Stimulated activated naive CD8-positive, alpha-beta T cell treated with anti-CD3 and anti-CD28 coated beads, Interleukin-15, Interleukin-2, amounts not matched to agents 100 ng/mL and 50 ng/mL, for 24 hours (primary cell): ENCODE measurements around the gene SPINT2.

Experiments used
- H3K27ac Mint-ChIP-seq: one replicate; pipeline ENCODE4 v1.8.0; 2021; ENCODE audit warnings: mild to moderate bottlenecking, mixed read lengths
- H3K27me3 Mint-ChIP-seq: one replicate; pipeline ENCODE4 v1.8.0; 2021; ENCODE audit warnings: mixed read lengths
- H3K36me3 Mint-ChIP-seq: one replicate; pipeline ENCODE4 v1.8.0; 2021; ENCODE audit warnings: low read depth, mixed read lengths
- H3K4me1 Mint-ChIP-seq: one replicate; pipeline ENCODE4 v1.8.0; 2021; ENCODE audit warnings: low read depth, mixed read lengths
- H3K4me3 Mint-ChIP-seq: one replicate; pipeline ENCODE4 v1.8.0; 2021; ENCODE audit warnings: mild to moderate bottlenecking, mixed read lengths
- H3K9me3 Mint-ChIP-seq: one replicate; pipeline ENCODE4 v1.8.0; 2021; ENCODE audit warnings: mixed read lengths

SPINT2 gene

GRCh38 chr19:38270587-38271167 lies 6.3 kb downstream of the SPINT2 start:
- peaks cover 23% of the 10 kb centered on the region for H3K4me1 Mint-ChIP-seq
- H3K4me3 Mint-ChIP-seq = no peak overlapping the region
- H3K9me3 Mint-ChIP-seq = no peaks in the 10 kb centered on the region
- no peaks in the 10 kb centered on the region for H3K36me3 Mint-ChIP-seq
- H3K27ac Mint-ChIP-seq = no peak overlapping the region
- no peaks in the 10 kb centered on the region for H3K27me3 Mint-ChIP-seq

- Mint-ChIP-seq H3K27me3 (no peaks in the 10 kb centered on the region), H3K4me3 (no peak overlapping the region), H3K4me1 (peaks cover 7% of the 10 kb centered on the region), H3K36me3 (no peaks in the 10 kb centered on the region), H3K9me3 (no peaks in the 10 kb centered on the region), H3K27ac (no peak overlapping the region)
These were observed 9.1 kb downstream of the SPINT2 start for GRCh38 chr19:38273499-38273898.

- no peaks in the 10 kb centered on the region for H3K9me3 Mint-ChIP-seq
- H3K4me3 Mint-ChIP-seq = no peak overlapping the region
- no peak overlapping the region for H3K27ac Mint-ChIP-seq
- H3K4me1 Mint-ChIP-seq = peaks cover 7% of the 10 kb centered on the region
- H3K27me3 Mint-ChIP-seq = no peaks in the 10 kb centered on the region
- H3K36me3 Mint-ChIP-seq = no peaks in the 10 kb centered on the region
These were observed 10.4 kb downstream of the SPINT2 start for GRCh38 chr19:38274739-38275138.

GRCh38 chr19:38276942-38277517 lies 12.7 kb downstream of the SPINT2 start:
- H3K4me3 Mint-ChIP-seq = no peak overlapping the region
- no peak overlapping the region for H3K27ac Mint-ChIP-seq
- no peaks in the 10 kb centered on the region for H3K9me3 Mint-ChIP-seq
- no peaks in the 10 kb centered on the region for H3K36me3 Mint-ChIP-seq
- peaks cover 6% of the 10 kb centered on the region for H3K4me1 Mint-ChIP-seq
- no peaks in the 10 kb centered on the region for H3K27me3 Mint-ChIP-seq

GRCh38 chr19:38277549-38277948 lies 13.2 kb downstream of the SPINT2 start:
- peaks cover 8% of the 10 kb centered on the region for H3K4me1 Mint-ChIP-seq
- H3K36me3 Mint-ChIP-seq = no peaks in the 10 kb centered on the region
- H3K27me3 Mint-ChIP-seq = no peaks in the 10 kb centered on the region
- H3K27ac Mint-ChIP-seq = no peak overlapping the region
- no peak overlapping the region for H3K4me3 Mint-ChIP-seq
- no peaks in the 10 kb centered on the region for H3K9me3 Mint-ChIP-seq

GRCh38 chr19:38277969-38278680 lies 13.8 kb downstream of the SPINT2 start:
- Mint-ChIP-seq H3K27ac (no peak overlapping the region), H3K27me3 (no peaks in the 10 kb centered on the region), H3K36me3 (no peaks in the 10 kb centered on the region), H3K4me3 (no peak overlapping the region), H3K4me1 (peaks cover 8% of the 10 kb centered on the region), H3K9me3 (no peaks in the 10 kb centered on the region)

GRCh38 chr19:38278751-38279150 lies 14.4 kb downstream of the SPINT2 start:
- H3K36me3 Mint-ChIP-seq = no peaks in the 10 kb centered on the region
- H3K4me3 Mint-ChIP-seq = no peak overlapping the region
- H3K4me1 Mint-ChIP-seq = peaks cover 8% of the 10 kb centered on the region
- H3K27me3 Mint-ChIP-seq = no peaks in the 10 kb centered on the region
- no peaks in the 10 kb centered on the region for H3K9me3 Mint-ChIP-seq
- H3K27ac Mint-ChIP-seq = no peak overlapping the region

GRCh38 chr19:38280030-38280921 lies 15.9 kb downstream of the SPINT2 start:
- no peaks in the 10 kb centered on the region for H3K9me3 Mint-ChIP-seq
- H3K4me1 Mint-ChIP-seq = peaks cover 10% of the 10 kb centered on the region
- H3K4me3 Mint-ChIP-seq = no peak overlapping the region

GRCh38 chr19:38281811-38282566 lies 17.6 kb downstream of the SPINT2 start:
- H3K27me3 Mint-ChIP-seq = no peaks in the 10 kb centered on the region
- peak overlapping the region; percentile 6 for H3K27ac Mint-ChIP-seq
- H3K36me3 Mint-ChIP-seq = peaks cover 4% of the 10 kb centered on the region
- no peak overlapping the region for H3K4me3 Mint-ChIP-seq
- peaks cover 10% of the 10 kb centered on the region for H3K4me1 Mint-ChIP-seq
- H3K9me3 Mint-ChIP-seq = no peaks in the 10 kb centered on the region

More at GRCh38 chr19:38280030-38280921, 15.9 kb downstream of the SPINT2 start:
- Mint-ChIP-seq H3K27ac (no peak overlapping the region), H3K27me3 (no peaks in the 10 kb centered on the region), H3K36me3 (no peaks in the 10 kb centered on the region)

- peaks cover 4% of the 10 kb centered on the region for H3K36me3 Mint-ChIP-seq
- H3K4me3 Mint-ChIP-seq = no peak overlapping the region
- peaks cover 10% of the 10 kb centered on the region for H3K4me1 Mint-ChIP-seq
- no peaks in the 10 kb centered on the region for H3K9me3 Mint-ChIP-seq
- H3K27me3 Mint-ChIP-seq = no peaks in the 10 kb centered on the region
- H3K27ac Mint-ChIP-seq = no peak overlapping the region
These were observed 18.9 kb downstream of the SPINT2 start for GRCh38 chr19:38283271-38283670.

- no peak overlapping the region for H3K27ac Mint-ChIP-seq
- H3K27me3 Mint-ChIP-seq = no peaks in the 10 kb centered on the region
- H3K4me1 Mint-ChIP-seq = peaks cover 10% of the 10 kb centered on the region
- H3K36me3 Mint-ChIP-seq = peaks cover 4% of the 10 kb centered on the region
- no peak overlapping the region for H3K4me3 Mint-ChIP-seq
- H3K9me3 Mint-ChIP-seq = no peaks in the 10 kb centered on the region
These were observed 20.0 kb downstream of the SPINT2 start for GRCh38 chr19:38284422-38284821.

GRCh38 chr19:38285567-38285966 lies 21.2 kb downstream of the SPINT2 start:
- no peak overlapping the region for H3K4me3 Mint-ChIP-seq
- H3K27me3 Mint-ChIP-seq = no peaks in the 10 kb centered on the region
- H3K36me3 Mint-ChIP-seq = peaks cover 6% of the 10 kb centered on the region
- peaks cover 10% of the 10 kb centered on the region for H3K4me1 Mint-ChIP-seq
- no peaks in the 10 kb centered on the region for H3K9me3 Mint-ChIP-seq
- no peak overlapping the region for H3K27ac Mint-ChIP-seq

- Mint-ChIP-seq H3K4me3 (no peak overlapping the region), H3K27ac (no peak overlapping the region), H3K9me3 (no peaks in the 10 kb centered on the region), H3K4me1 (peaks cover 3% of the 10 kb centered on the region), H3K27me3 (no peaks in the 10 kb centered on the region), H3K36me3 (peaks cover 11% of the 10 kb centered on the region)
These were observed 23.2 kb downstream of the SPINT2 start for GRCh38 chr19:38287604-38288003.

- Mint-ChIP-seq H3K27ac (no peak overlapping the region), H3K36me3 (peaks cover 11% of the 10 kb centered on the region), H3K27me3 (no peaks in the 10 kb centered on the region), H3K9me3 (no peaks in the 10 kb centered on the region), H3K4me3 (no peak overlapping the region), H3K4me1 (peaks cover 3% of the 10 kb centered on the region)
These were observed 23.9 kb downstream of the SPINT2 start for GRCh38 chr19:38288123-38288855.
